ENCODE measurements around the gene PDK2.

Gene PDK2

DNA sequence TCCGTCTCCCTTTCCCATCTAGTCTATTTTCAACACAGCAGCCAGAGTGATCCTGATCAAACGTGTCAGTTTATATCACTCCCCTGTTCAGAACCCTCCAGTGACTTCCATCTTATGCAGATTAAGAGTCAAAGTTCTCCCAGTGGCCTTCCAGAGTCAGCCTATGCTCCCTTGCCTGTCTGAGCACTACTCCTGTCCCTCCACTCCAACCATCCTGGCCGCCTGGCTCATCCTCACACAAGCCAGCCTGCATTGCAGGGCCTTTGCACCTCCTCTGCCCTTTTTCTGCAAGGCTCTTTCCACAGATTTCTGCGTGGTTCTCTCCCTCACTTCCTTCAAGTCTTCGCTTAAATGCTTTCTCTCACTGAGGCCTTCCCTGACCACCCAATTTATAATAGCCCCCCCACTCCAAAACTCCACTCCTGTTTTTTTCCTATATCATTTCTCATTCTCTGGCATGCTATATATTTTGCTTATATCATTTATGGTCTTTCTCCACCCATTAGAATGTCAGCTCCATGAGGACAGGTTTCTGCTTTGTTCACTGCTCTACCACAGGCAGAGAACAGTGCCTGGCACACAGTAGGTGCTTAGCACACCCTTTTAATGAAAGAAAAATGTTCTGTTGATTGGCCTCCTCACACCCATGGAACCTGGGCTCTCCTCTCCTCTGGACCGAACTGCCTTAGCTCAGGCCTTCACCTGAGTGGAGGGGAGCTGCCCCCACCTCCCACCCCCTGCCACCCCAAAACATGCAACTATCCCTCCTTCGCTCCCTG lies 25.5 kb downstream of the PDK2 start (continued):
- TF ChIP-seq, protein P1, sequence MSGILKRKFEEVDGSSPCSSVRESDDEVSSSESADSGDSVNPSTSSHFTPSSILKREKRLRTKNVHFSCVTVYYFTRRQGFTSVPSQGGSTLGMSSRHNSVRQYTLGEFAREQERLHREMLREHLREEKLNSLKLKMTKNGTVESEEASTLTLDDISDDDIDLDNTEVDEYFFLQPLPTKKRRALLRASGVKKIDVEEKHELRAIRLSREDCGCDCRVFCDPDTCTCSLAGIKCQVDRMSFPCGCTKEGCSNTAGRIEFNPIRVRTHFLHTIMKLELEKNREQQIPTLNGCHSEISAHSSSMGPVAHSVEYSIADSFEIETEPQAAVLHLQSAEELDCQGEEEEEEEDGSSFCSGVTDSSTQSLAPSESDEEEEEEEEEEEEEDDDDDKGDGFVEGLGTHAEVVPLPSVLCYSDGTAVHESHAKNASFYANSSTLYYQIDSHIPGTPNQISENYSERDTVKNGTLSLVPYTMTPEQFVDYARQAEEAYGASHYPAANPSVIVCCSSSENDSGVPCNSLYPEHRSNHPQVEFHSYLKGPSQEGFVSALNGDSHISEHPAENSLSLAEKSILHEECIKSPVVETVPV (CRISPR knock-in tag; IDR thresholded peaks at IDR 0.05) = no peak
- no peak for TF ChIP-seq ZNF70 (CRISPR knock-in tag; IDR thresholded peaks at IDR 0.05)

- ATAC-seq = no peak
- no peak for TF ChIP-seq ZNF565 (CRISPR knock-in tag; conservative IDR thresholded peaks at IDR 0.05; ENCODE audit: low read depth)
- TF ChIP-seq GLIS3 (CRISPR knock-in tag; IDR thresholded peaks at IDR 0.05) = no peak
- TF ChIP-seq, protein P1 (CRISPR knock-in tag; IDR thresholded peaks at IDR 0.05) = no peak
- TF ChIP-seq POU6F1 (CRISPR knock-in tag; IDR thresholded peaks at IDR 0.05; ENCODE audit: borderline replicate concordance, low read depth) = no peak
- no peak for TF ChIP-seq ZNF70 (CRISPR knock-in tag; IDR thresholded peaks at IDR 0.05)
- TF ChIP-seq ISL1 (CRISPR knock-in tag; IDR thresholded peaks at IDR 0.05) = no peak
These were observed 27.8 kb downstream of the PDK2 start for GRCh38 chr17:50122945-50123344.

- no peak; the same call in 2 of the 3 replicates for ATAC-seq
- TF ChIP-seq ZFP30 (CRISPR knock-in tag; IDR thresholded peaks at IDR 0.05) (no peak), TCF4 (CRISPR knock-in tag; IDR thresholded peaks at IDR 0.05; ENCODE audit: borderline replicate concordance) (no peak), RARB (CRISPR knock-in tag; IDR thresholded peaks at IDR 0.05) (no peak), CSDC2 (CRISPR knock-in tag; IDR thresholded peaks at IDR 0.05) (no peak), ZNF70 (CRISPR knock-in tag; IDR thresholded peaks at IDR 0.05) (no peak), TOX (CRISPR knock-in tag; IDR thresholded peaks at IDR 0.05; ENCODE audit: borderline replicate concordance) (no peak), ESRRG (CRISPR knock-in tag; IDR thresholded peaks at IDR 0.05) (no peak), ZC3H10 (CRISPR knock-in tag; IDR thresholded peaks at IDR 0.05) (no peak), ZNF8 (CRISPR knock-in tag; IDR thresholded peaks at IDR 0.05) (no peak)
These were observed 28.6 kb downstream of the PDK2 start for GRCh38 chr17:50123649-50124349.

- no peak for TF ChIP-seq ZNF565 (CRISPR knock-in tag; conservative IDR thresholded peaks at IDR 0.05; ENCODE audit: low read depth)
- no peak for TF ChIP-seq TOX (CRISPR knock-in tag; IDR thresholded peaks at IDR 0.05; ENCODE audit: borderline replicate concordance)
- TF ChIP-seq, protein P1 (CRISPR knock-in tag; IDR thresholded peaks at IDR 0.05) = no peak
- TF ChIP-seq, protein P2, sequence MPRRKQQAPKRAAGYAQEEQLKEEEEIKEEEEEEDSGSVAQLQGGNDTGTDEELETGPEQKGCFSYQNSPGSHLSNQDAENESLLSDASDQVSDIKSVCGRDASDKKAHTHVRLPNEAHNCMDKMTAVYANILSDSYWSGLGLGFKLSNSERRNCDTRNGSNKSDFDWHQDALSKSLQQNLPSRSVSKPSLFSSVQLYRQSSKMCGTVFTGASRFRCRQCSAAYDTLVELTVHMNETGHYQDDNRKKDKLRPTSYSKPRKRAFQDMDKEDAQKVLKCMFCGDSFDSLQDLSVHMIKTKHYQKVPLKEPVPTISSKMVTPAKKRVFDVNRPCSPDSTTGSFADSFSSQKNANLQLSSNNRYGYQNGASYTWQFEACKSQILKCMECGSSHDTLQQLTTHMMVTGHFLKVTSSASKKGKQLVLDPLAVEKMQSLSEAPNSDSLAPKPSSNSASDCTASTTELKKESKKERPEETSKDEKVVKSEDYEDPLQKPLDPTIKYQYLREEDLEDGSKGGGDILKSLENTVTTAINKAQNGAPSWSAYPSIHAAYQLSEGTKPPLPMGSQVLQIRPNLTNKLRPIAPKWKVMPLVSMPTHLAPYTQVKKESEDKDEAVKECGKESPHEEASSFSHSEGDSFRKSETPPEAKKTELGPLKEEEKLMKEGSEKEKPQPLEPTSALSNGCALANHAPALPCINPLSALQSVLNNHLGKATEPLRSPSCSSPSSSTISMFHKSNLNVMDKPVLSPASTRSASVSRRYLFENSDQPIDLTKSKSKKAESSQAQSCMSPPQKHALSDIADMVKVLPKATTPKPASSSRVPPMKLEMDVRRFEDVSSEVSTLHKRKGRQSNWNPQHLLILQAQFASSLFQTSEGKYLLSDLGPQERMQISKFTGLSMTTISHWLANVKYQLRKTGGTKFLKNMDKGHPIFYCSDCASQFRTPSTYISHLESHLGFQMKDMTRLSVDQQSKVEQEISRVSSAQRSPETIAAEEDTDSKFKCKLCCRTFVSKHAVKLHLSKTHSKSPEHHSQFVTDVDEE (CRISPR knock-in tag; IDR thresholded peaks at IDR 0.05) = no peak
- TF ChIP-seq SNAI2 (CRISPR knock-in tag; IDR thresholded peaks at IDR 0.05) = no peak
- no peak for TF ChIP-seq ZC3H10 (CRISPR knock-in tag; IDR thresholded peaks at IDR 0.05)
- TF ChIP-seq BACH2 (CRISPR knock-in tag; IDR thresholded peaks at IDR 0.05; ENCODE audit: borderline replicate concordance) = no peak
- TF ChIP-seq TCF4 (CRISPR knock-in tag; IDR thresholded peaks at IDR 0.05; ENCODE audit: borderline replicate concordance) = no peak
- no peak for TF ChIP-seq ESRRG (CRISPR knock-in tag; IDR thresholded peaks at IDR 0.05)
- TF ChIP-seq ARNTL (CRISPR knock-in tag; IDR thresholded peaks at IDR 0.05; ENCODE audit: borderline replicate concordance, low read depth) = no peak
- TF ChIP-seq ISL1 (CRISPR knock-in tag; IDR thresholded peaks at IDR 0.05) = no peak
- TF ChIP-seq ZFP30 (CRISPR knock-in tag; IDR thresholded peaks at IDR 0.05) = no peak
- TF ChIP-seq ZFP3 (CRISPR knock-in tag; IDR thresholded peaks at IDR 0.05) = no peak
- TF ChIP-seq ZNF70 (CRISPR knock-in tag; IDR thresholded peaks at IDR 0.05) = no peak
- no peak for TF ChIP-seq CREB5 (CRISPR knock-in tag; IDR thresholded peaks at IDR 0.05; ENCODE audit: low read depth)
- no peak for TF ChIP-seq CSDC2 (CRISPR knock-in tag; IDR thresholded peaks at IDR 0.05)
- no peak for TF ChIP-seq GLIS3 (CRISPR knock-in tag; IDR thresholded peaks at IDR 0.05)
- no peak for ATAC-seq
These were observed 30.4 kb downstream of the PDK2 start for GRCh38 chr17:50125420-50125997.

All from SK-N-SH treated with all-trans-retinoic acid at 6 μM for 48 hours (cell line).